H1 (cell line): ENCODE measurements around the gene RAD51B. TPM values are rescaled to one million over a fixed set of nuclear protein-coding genes. Genes with fewer than 3 reads are reported as not detected.

Experiments used
- CTCF ChIA-PET: fragments of 300-600 bp; sonication (Branson Sonifier 250); formaldehyde crosslinking; loops from one replicate; lab custom pipeline; 2021; ENCODE audit not compliant: partially characterized antibody; lab: Charles Lee
- POLR2A ChIA-PET: fragments of 300-600 bp; sonication (Branson Sonifier 250); formaldehyde crosslinking; loops from one replicate; lab custom pipeline; 2021; ENCODE audit warnings: inconsistent platforms; ENCODE audit not compliant: partially characterized antibody; lab: Charles Lee
- DNase-seq, 2 experiments: peaks; one replicate each; pipeline versions ENCODE4 v3.0.0 to v3.0.0-alpha.2; 2010 to 2022; ENCODE audit warnings: low spot score in 2 of 2, low read depth in 1 of 2, mixed read lengths in 1 of 2
- FAIRE-seq: peaks from 2 replicates; lab custom pipeline; 2011; peaks lifted over from hg19 to GRCh38; lab: Jason Lieb, UNC
- H2AFZ ChIP-seq: 2 replicates; pipeline ENCODE4 v1.8.1; 2012; ENCODE audit warnings: low read length, inconsistent platforms
- H2AK5ac ChIP-seq: 2 replicates; pipeline ENCODE4 v1.6.1; 2013; ENCODE audit warnings: low read depth, low read length
- H2BK120ac ChIP-seq: replicated peaks from 2 replicates; pipeline ENCODE3; 2013; ENCODE audit warnings: low read depth, low read length, inconsistent platforms
- H2BK12ac ChIP-seq: 2 replicates; pipeline ENCODE4 v1.6.1; 2013; ENCODE audit warnings: low read depth, low read length
- H2BK15ac ChIP-seq: 2 replicates; pipeline ENCODE4 v1.6.1; 2013; ENCODE audit warnings: low read length
- H2BK20ac ChIP-seq: 2 replicates; pipeline ENCODE4 v1.6.1; 2013; ENCODE audit warnings: low read length
- H2BK5ac ChIP-seq: 2 replicates; pipeline ENCODE4 v1.6.1; 2013; ENCODE audit warnings: low read depth, low read length
- H3K14ac ChIP-seq: 2 replicates; pipeline ENCODE4 v1.6.1; 2013; ENCODE audit warnings: inconsistent platforms; ENCODE audit not compliant: insufficient read length
- H3K18ac ChIP-seq: 2 replicates; pipeline ENCODE4 v1.6.1; 2013; ENCODE audit warnings: low read length; ENCODE audit errors: extremely low read depth
- H3K23ac ChIP-seq: 2 replicates; pipeline ENCODE4 v1.6.1; 2013; ENCODE audit warnings: inconsistent platforms; ENCODE audit not compliant: insufficient read length
- H3K23me2 ChIP-seq: 2 replicates; pipeline ENCODE4 v1.6.1; 2013; ENCODE audit warnings: low read depth, low read length
- H3K27ac ChIP-seq: 2 replicates; pipeline ENCODE4 v1.6.1; 2011; ENCODE audit warnings: low read depth, low read length, inconsistent platforms
- H3K27me3 ChIP-seq, 4 experiments: replicated peaks in 1 of 4; 1 replicate in 1 of 4; 2 replicates in 3 of 4; pipeline versions ENCODE4 v1.6.1 to v1.8.1; 2011 to 2013; ENCODE audit warnings: low read length in 3 of 4, mild to moderate bottlenecking in 3 of 4, inconsistent platforms in 2 of 4, mixed read lengths in 2 of 4, moderate library complexity in 1 of 4; ENCODE audit not compliant: control insufficient read depth in 3 of 4, insufficient read depth in 3 of 4; ENCODE audit errors: extremely low read depth in 1 of 4
- H3K36me3 ChIP-seq, 4 experiments: 2 replicates each; pipeline versions ENCODE4 v1.6.1 to v1.8.1; 2011 to 2013; ENCODE audit warnings: mild to moderate bottlenecking in 4 of 4, low read length in 3 of 4, moderate library complexity in 2 of 4, control low read depth in 1 of 4, inconsistent platforms in 1 of 4; ENCODE audit not compliant: insufficient read depth in 4 of 4, control insufficient read depth in 2 of 4
- H3K4ac ChIP-seq: replicated peaks from 2 replicates; pipeline ENCODE3; 2013; ENCODE audit warnings: low read length, low read depth, mixed read lengths, inconsistent platforms; ENCODE audit not compliant: insufficient read length
- H3K4me1 ChIP-seq, 4 experiments: replicated peaks in 1 of 4; 1 replicate in 1 of 4; 2 replicates in 3 of 4; pipeline versions ENCODE4 v1.6.1 to v1.8.1; 2011 to 2013; ENCODE audit warnings: low read length in 3 of 4, inconsistent platforms in 2 of 4, mixed read lengths in 1 of 4; ENCODE audit not compliant: insufficient read depth in 4 of 4, control insufficient read depth in 3 of 4
- H3K4me2 ChIP-seq, 2 experiments: 2 replicates each; pipeline versions ENCODE4 v1.6.1 to v1.8.1; 2011 to 2013; ENCODE audit warnings: low read depth in 2 of 2, low read length in 2 of 2, control low read depth in 1 of 2, inconsistent platforms in 1 of 2, mild to moderate bottlenecking in 1 of 2; ENCODE audit not compliant: insufficient read depth in 1 of 2
- H3K4me3 ChIP-seq, 4 experiments: fragments of 200-600, 300-600 bp in 1 of 4; sonication (generic), shearing (Covaris generic), sonication (Bioruptor Twin) in 1 of 4; 2 replicates each; pipeline versions ENCODE4 v1.5.1 to v1.8.1; 2011 to 2016; ENCODE audit warnings: low read length in 4 of 4, low read depth in 3 of 4, control low read depth in 2 of 4, inconsistent platforms in 2 of 4, mild to moderate bottlenecking in 2 of 4, mixed read lengths in 1 of 4, moderate library complexity in 1 of 4; ENCODE audit not compliant: insufficient read depth in 2 of 4; ENCODE audit errors: extremely low read depth in 1 of 4
- H3K56ac ChIP-seq: replicated peaks from 2 replicates; pipeline ENCODE3; 2013; ENCODE audit warnings: low read depth, mild to moderate bottlenecking, mixed read lengths, low read length, inconsistent platforms; ENCODE audit not compliant: insufficient read length
- H3K79me1 ChIP-seq: 2 replicates; pipeline ENCODE4 v1.6.1; 2013; ENCODE audit warnings: low read depth, low read length, control low read depth
- H3K79me2 ChIP-seq, 2 experiments: 2 replicates each; pipeline versions ENCODE4 v1.6.1 to v1.8.1; 2012 to 2013; ENCODE audit warnings: low read length in 2 of 2, mild to moderate bottlenecking in 2 of 2, inconsistent platforms in 1 of 2; ENCODE audit not compliant: insufficient read depth in 2 of 2, control insufficient read depth in 1 of 2
- H3K9ac ChIP-seq, 4 experiments: replicated peaks in 1 of 4; 1 replicate in 1 of 4; 2 replicates in 3 of 4; pipeline versions ENCODE4 v1.6.1 to v1.8.1; 2011 to 2013; ENCODE audit warnings: low read depth in 3 of 4, low read length in 3 of 4, control low read depth in 2 of 4, mild to moderate bottlenecking in 2 of 4, moderate library complexity in 2 of 4, inconsistent platforms in 1 of 4; ENCODE audit errors: extremely low read depth in 1 of 4
- H3K9me3 ChIP-seq, 2 experiments: 2 replicates each; pipeline versions ENCODE4 v1.6.1 to v1.8.1; 2012 to 2013; ENCODE audit warnings: mild to moderate bottlenecking in 2 of 2, moderate library complexity in 2 of 2, control low read depth in 1 of 2, inconsistent platforms in 1 of 2, low read depth in 1 of 2, low read length in 1 of 2, mixed read lengths in 1 of 2; ENCODE audit not compliant: insufficient read depth in 2 of 2
- H4K20me1 ChIP-seq, 2 experiments: replicated peaks in 1 of 2; 2 replicates each; pipeline versions ENCODE3 to v1.8.1; 2011 to 2013; ENCODE audit warnings: inconsistent platforms in 2 of 2, low read length in 2 of 2, mild to moderate bottlenecking in 1 of 2; ENCODE audit not compliant: insufficient read depth in 2 of 2, control insufficient read depth in 1 of 2
- H4K5ac ChIP-seq: 2 replicates; pipeline ENCODE4 v1.6.1; 2013; ENCODE audit warnings: low read length, low read depth, mixed read lengths, inconsistent platforms; ENCODE audit not compliant: insufficient read length
- H4K8ac ChIP-seq: 2 replicates; pipeline ENCODE4 v1.8.0; 2013; ENCODE audit warnings: mild to moderate bottlenecking, moderate library complexity, low read length, inconsistent platforms; ENCODE audit not compliant: insufficient read depth; ENCODE audit errors: extremely low read depth
- H4K91ac ChIP-seq: replicated peaks from 2 replicates; pipeline ENCODE3; 2013; ENCODE audit warnings: low read length, mixed read lengths, inconsistent platforms; ENCODE audit not compliant: insufficient read length
- SRF ChIP-seq: IDR thresholded peaks from 2 replicates; pipeline ENCODE4 v1.6.1; 2011; ENCODE audit warnings: mild to moderate bottlenecking, low read depth, low read length, moderate library complexity
- whole genome bisulfite sequencing, 2 experiments: shearing (Covaris generic) in 1 of 2; methylation state at CpG; one replicate each; pipeline versions ENCODE4 v1.1.6 to v1.1.7; 2013 to 2015; ENCODE audit warnings: low lambda C conversion rate in 2 of 2, mixed read lengths in 2 of 2, inconsistent platforms in 1 of 2, low coverage in 1 of 2, missing lambda C conversion rate in 1 of 2; ENCODE audit not compliant: insufficient replicate concordance in 2 of 2, insufficient coverage in 1 of 2, insufficient read length in 1 of 2; ENCODE audit errors: extremely low coverage in 1 of 2, missing lambda C conversion rate in 1 of 2; 5-methylcytosine and 5-hydroxymethylcytosine counted together
- polyA plus RNA-seq, 7 experiments: library from polyadenylated mRNA; depleted of rRNA in 3 of 7; stranded (reverse) in 5 of 7; unstranded in 2 of 7; fragments of >200 nt in 5 of 7; fragments of 200-250 nt in 2 of 7; gene quantifications; 1 replicate in 5 of 7; 2 replicates in 1 of 7; 4 replicates in 1 of 7; pipeline versions ENCODE4 v1.2.1 to v1.2.3, GENCODE V29; 2011 to 2013; ENCODE audit warnings: missing spikeins in 2 of 7, mixed read lengths in 2 of 7
- total RNA-seq: library from RNA; stranded (reverse); fragmentation: NEBNext Ultra II Directional; extraction: Animal tissue kit (Norgen Biotek cat#: 25700); gene quantifications from 2 replicates; pipeline ENCODE4 v1.2.1, GENCODE V29; 2021

Gene RAD51B
- total and polyA plus RNA-seq, 2 of the 8 experiments (the other 6 are each of a cell fraction or from before 2014, with no cell fraction given), result 3.9 to 14.9 TPM

- POLR2A ChIA-PET, result no interaction called here
These were observed 846.7 kb downstream of the RAD51B start for GRCh38 chr14:68666236-68666635.

More at GRCh38 chr14:68666236-68666635, 846.7 kb downstream of the RAD51B start:
- Histone ChIP-seq H3K4me1 (no peaks in the 10 kb centered on the region; a peak in 1 of 7 replicates), H4K91ac (no peak overlapping the region), H2BK5ac (no peak overlapping the region), H3K14ac (no peak overlapping the region), H2AK5ac (no peak overlapping the region), H2BK15ac (no peak overlapping the region), H4K5ac (no peak overlapping the region), H3K79me2 (no peaks in the 10 kb centered on the region), H3K4me3 (no peak overlapping the region), H3K27ac (no peak overlapping the region), H3K23me2 (no peaks in the 10 kb centered on the region; the same call in 1 of the 2 replicates), H4K20me1 (no peaks in the 10 kb centered on the region), H3K18ac (no peak overlapping the region), H3K27me3 (no peaks in the 10 kb centered on the region), H3K9me3 (no peaks in the 10 kb centered on the region; a peak in 1 of 4 replicates), H3K4ac (no peak overlapping the region), H3K9ac (no peak overlapping the region), H2BK20ac (no peak overlapping the region), H3K4me2 (no peak overlapping the region), H3K23ac (no peak overlapping the region), H3K56ac (no peak overlapping the region), H2BK120ac (no peak overlapping the region), H3K79me1 (no peaks in the 10 kb centered on the region), H2AFZ (no peak overlapping the region), H4K8ac (no peak overlapping the region), H3K36me3 (no peaks in the 10 kb centered on the region), H2BK12ac (no peak overlapping the region)
- WGBS, 2 experiments, result 89% methylated on average over 2 of the region's 2 CpGs; no CpG with 5 or more reads in 1 of the 2 experiments
- DNase-seq (no peak), FAIRE-seq (no peak)
- CTCF ChIA-PET, result interaction anchor here (0.5 to 2.0 kb wide), 7 partner anchors 11 to 153 kb away, joined by 3 to 11 read pairs (median 3); no protein-coding TSS in a partner anchor
- TF ChIP-seq SRF, result no peak
